ENCODE results near the gene SFMBT2.

Gene SFMBT2

GRCh38 chr10:7170626-7171322 is 240.1 kb downstream of the SFMBT2 start:
- no peak for DNase-seq

GRCh38 chr10:7168414-7168813 is 242.4 kb downstream of the SFMBT2 start:
- no peak for DNase-seq

GRCh38 chr10:7165500-7166177 is 245.2 kb downstream of the SFMBT2 start:
- no peak for DNase-seq

- DNase-seq = no peak
These were observed 245.9 kb downstream of the SFMBT2 start for GRCh38 chr10:7164955-7165354.

GRCh38 chr10:7162331-7162730 is 248.5 kb downstream of the SFMBT2 start:
- DNase-seq = no peak

GRCh38 chr10:7161484-7162250 is 249.2 kb downstream of the SFMBT2 start:
- DNase-seq = no peak

- no peak for DNase-seq
These were observed 250.9 kb downstream of the SFMBT2 start for GRCh38 chr10:7159928-7160327.

- no peak for DNase-seq
These were observed 251.3 kb downstream of the SFMBT2 start for GRCh38 chr10:7159517-7159916.

- no peak for DNase-seq
These were observed 253.7 kb downstream of the SFMBT2 start for GRCh38 chr10:7157091-7157490.

GRCh38 chr10:7153750-7154149 is 257.1 kb downstream of the SFMBT2 start:
- no peak for DNase-seq

- no peak for DNase-seq
These were observed 257.9 kb downstream of the SFMBT2 start for GRCh38 chr10:7152982-7153381.

GRCh38 chr10:7152341-7152740 is 258.5 kb downstream of the SFMBT2 start:
- no peak for DNase-seq

GRCh38 chr10:7151538-7151937 is 259.3 kb downstream of the SFMBT2 start:
- DNase-seq = no peak

- DNase-seq = no peak
These were observed 260.5 kb downstream of the SFMBT2 start for GRCh38 chr10:7150349-7150748.

- DNase-seq = no peak
These were observed 264.6 kb downstream of the SFMBT2 start for GRCh38 chr10:7146189-7146588.

GRCh38 chr10:7136016-7136415 is 274.8 kb downstream of the SFMBT2 start:
- no peak for DNase-seq

- DNase-seq = no peak
These were observed 275.6 kb downstream of the SFMBT2 start for GRCh38 chr10:7135188-7135587.

GRCh38 chr10:7134448-7134847 is 276.4 kb downstream of the SFMBT2 start:
- no peak for DNase-seq

GRCh38 chr10:7133958-7134357 is 276.9 kb downstream of the SFMBT2 start:
- DNase-seq = no peak

GRCh38 chr10:7133278-7133677 is 277.6 kb downstream of the SFMBT2 start:
- no peak for DNase-seq

- DNase-seq = no peak
These were observed 280.5 kb downstream of the SFMBT2 start for GRCh38 chr10:7130191-7130911.

- no peak for DNase-seq
These were observed 287.1 kb downstream of the SFMBT2 start for GRCh38 chr10:7123774-7124173.

GRCh38 chr10:7122561-7122960 is 288.3 kb downstream of the SFMBT2 start:
- no peak for DNase-seq
